Activated B cell treated with CpG ODN at 0.5 μM for 24 hours (primary cell): ENCODE results near the gene PLS3. TPM values are rescaled to one million over a fixed set of nuclear protein-coding genes. Genes with fewer than 3 reads are reported as not detected.

Experiments
- ATAC-seq: fragments of 200-7000 bp; cut with Tn5 transposase; one replicate; pipeline ENCODE4 v1.10.0; 2021; ENCODE audit warnings: low read depth, mild to moderate bottlenecking, moderate library complexity
- CTCF ChIA-PET: fragments of 350-600 bp; sonication (Branson Sonifier 250); formaldehyde crosslinking; loops from one replicate; lab custom pipeline; 2021; ENCODE audit warnings: antibody characterized with exemption; lab: Charles Lee
- POLR2A ChIA-PET: fragments of 350-600 bp; sonication (Branson Sonifier 250); formaldehyde crosslinking; loops from one replicate; lab custom pipeline; 2021; ENCODE audit warnings: antibody characterized with exemption; lab: Charles Lee
- DNase-seq: peaks from one replicate; pipeline ENCODE4 v3.0.0; 2022
- H3K27ac Mint-ChIP-seq: one replicate; pipeline ENCODE4 v1.8.0; 2020; ENCODE audit warnings: mixed read lengths
- H3K27me3 Mint-ChIP-seq: one replicate; pipeline ENCODE4 v1.8.0; 2021; ENCODE audit warnings: mixed read lengths
- H3K36me3 Mint-ChIP-seq: one replicate; pipeline ENCODE4 v1.8.0; 2021; ENCODE audit warnings: low read depth, mixed read lengths
- H3K4me1 Mint-ChIP-seq: one replicate; pipeline ENCODE4 v1.8.0; 2021; ENCODE audit warnings: mixed read lengths
- H3K4me3 Mint-ChIP-seq: one replicate; pipeline ENCODE4 v1.8.0; 2020; ENCODE audit warnings: mild to moderate bottlenecking, mixed read lengths
- H3K9me3 Mint-ChIP-seq: one replicate; pipeline ENCODE4 v1.8.0; 2020; ENCODE audit warnings: mixed read lengths
- intact Hi-C: fragments of 100-400 bp; cut with micrococcal nuclease; formaldehyde crosslinking; loops from one replicate; pipeline ENCODE4 v1.15.1; 2024
- total RNA-seq: library from RNA; stranded (reverse); gene quantifications from 2 replicates; pipeline ENCODE4 v1.2.3, GENCODE V29; 2022
- TF ChIP-seq, protein P1 (sequence below): fragments of 200-600 bp; IDR thresholded peaks from one replicate; pipeline ENCODE4 v1.8.0; 2022; ENCODE audit warnings: antibody characterized with exemption, mild to moderate bottlenecking

The PLS3 gene
- total RNA-seq, 1 donor from 2014 or later: not detected

- TF ChIP-seq, protein P1, sequence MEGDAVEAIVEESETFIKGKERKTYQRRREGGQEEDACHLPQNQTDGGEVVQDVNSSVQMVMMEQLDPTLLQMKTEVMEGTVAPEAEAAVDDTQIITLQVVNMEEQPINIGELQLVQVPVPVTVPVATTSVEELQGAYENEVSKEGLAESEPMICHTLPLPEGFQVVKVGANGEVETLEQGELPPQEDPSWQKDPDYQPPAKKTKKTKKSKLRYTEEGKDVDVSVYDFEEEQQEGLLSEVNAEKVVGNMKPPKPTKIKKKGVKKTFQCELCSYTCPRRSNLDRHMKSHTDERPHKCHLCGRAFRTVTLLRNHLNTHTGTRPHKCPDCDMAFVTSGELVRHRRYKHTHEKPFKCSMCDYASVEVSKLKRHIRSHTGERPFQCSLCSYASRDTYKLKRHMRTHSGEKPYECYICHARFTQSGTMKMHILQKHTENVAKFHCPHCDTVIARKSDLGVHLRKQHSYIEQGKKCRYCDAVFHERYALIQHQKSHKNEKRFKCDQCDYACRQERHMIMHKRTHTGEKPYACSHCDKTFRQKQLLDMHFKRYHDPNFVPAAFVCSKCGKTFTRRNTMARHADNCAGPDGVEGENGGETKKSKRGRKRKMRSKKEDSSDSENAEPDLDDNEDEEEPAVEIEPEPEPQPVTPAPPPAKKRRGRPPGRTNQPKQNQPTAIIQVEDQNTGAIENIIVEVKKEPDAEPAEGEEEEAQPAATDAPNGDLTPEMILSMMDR: no peak
- Mint-ChIP-seq H3K4me1 (no peaks in the 10 kb centered on the region), H3K9me3 (no peaks in the 10 kb centered on the region), H3K27me3 (no peaks in the 10 kb centered on the region), H3K4me3 (no peak overlapping the region), H3K36me3 (no peaks in the 10 kb centered on the region), H3K27ac (no peak overlapping the region)
- ChIA-PET CTCF (no interaction called here), POLR2A (no interaction called here)
- intact Hi-C loops: no loop called here
- no peak for ATAC-seq
- DNase-seq: no peak
These were observed 27.2 kb downstream of the PLS3 start for GRCh38 chrX:115588179-115588578.

DNA sequence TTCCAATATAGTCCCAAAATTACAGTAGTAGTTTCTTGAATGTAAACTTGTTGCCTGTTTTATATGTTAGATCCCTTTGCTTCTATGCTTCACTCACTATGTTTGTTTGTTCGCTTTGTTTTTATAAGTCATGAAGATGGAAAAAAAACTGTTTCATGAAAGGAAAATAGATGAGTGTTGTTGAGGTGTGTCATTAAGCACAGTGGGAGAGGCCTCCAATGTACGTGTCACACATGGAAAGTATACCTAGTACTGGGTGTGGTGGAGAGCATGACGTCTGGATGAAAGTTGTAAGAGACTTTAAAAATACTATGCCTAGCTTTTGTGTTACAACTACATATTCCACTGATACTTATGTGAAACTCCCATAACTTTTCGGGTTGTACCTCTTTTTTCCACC is 28.4 kb downstream of the PLS3 start:
- Mint-ChIP-seq H3K4me1 (no peaks in the 10 kb centered on the region), H3K27ac (no peak overlapping the region), H3K27me3 (no peaks in the 10 kb centered on the region), H3K9me3 (no peaks in the 10 kb centered on the region), H3K4me3 (no peak overlapping the region), H3K36me3 (no peaks in the 10 kb centered on the region)
- intact Hi-C loops: no loop called here
- no peak for DNase-seq
- ChIA-PET CTCF (no interaction called here), POLR2A (no interaction called here)
- no peak for ATAC-seq
- TF ChIP-seq, protein P1: no peak

GRCh38 chrX:115591420-115591819 is 30.4 kb downstream of the PLS3 start:
- no peak for ATAC-seq
- CTCF ChIA-PET: no interaction called here
- POLR2A ChIA-PET: no interaction called here
- Mint-ChIP-seq H3K9me3 (no peaks in the 10 kb centered on the region), H3K36me3 (no peaks in the 10 kb centered on the region), H3K4me3 (no peak overlapping the region), H3K27me3 (no peaks in the 10 kb centered on the region), H3K27ac (no peak overlapping the region), H3K4me1 (no peaks in the 10 kb centered on the region)
- TF ChIP-seq, protein P1: no peak
- DNase-seq: no peak
- intact Hi-C loops: no loop called here

DNA sequence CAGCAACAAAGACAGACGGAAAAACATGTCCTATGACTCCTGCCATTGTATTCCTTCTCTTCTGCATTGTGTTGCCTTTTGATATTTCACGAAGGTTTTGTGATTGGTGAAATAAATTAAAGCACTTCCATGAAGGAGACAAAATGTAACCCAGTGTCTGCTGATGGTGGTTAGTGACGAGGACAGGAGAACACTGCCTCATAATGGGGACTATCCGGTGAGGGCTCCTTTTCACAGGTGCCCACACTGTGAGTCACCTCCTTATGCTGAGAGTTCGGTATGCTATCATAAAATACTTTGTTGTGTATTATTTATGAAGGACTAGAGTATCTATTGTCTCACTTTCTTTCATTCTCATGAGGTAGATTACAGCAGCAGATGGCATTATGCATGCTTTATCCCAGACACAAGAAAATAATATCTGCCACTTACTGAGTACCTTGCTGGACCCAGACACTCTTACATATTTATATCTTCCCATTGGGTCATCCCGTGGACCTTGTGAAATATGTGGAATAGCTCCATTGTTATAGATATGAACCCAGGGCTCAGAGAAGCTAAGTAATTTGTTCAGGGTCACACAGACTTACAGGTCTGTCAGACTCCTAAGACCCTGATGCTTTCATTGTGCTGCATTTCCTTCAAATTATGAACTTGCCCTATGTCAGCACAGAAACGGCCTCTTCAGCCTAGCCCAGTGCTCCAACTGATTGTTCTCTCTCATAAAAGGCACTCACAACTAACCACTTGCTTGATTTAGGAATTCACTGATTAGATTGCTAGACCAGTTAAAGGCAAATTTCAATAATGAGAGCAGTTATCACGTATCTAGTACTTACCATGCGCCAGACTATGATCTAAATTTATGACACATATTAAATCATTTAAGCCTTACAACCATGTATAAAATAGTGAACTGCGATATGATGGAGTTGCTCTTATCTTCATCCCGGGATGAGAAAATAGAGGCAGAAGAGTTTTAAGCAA is 31.2 kb downstream of the PLS3 start:
- H3K36me3 Mint-ChIP-seq: no peaks in the 10 kb centered on the region
- CTCF ChIA-PET: no interaction called here

More for the DNA sequence above, 31.2 kb downstream of the PLS3 start:
- intact Hi-C loops: no loop called here
- Mint-ChIP-seq H3K27ac (no peak overlapping the region), H3K4me3 (no peak overlapping the region), H3K4me1 (no peaks in the 10 kb centered on the region), H3K9me3 (no peaks in the 10 kb centered on the region), H3K27me3 (no peaks in the 10 kb centered on the region)
- POLR2A ChIA-PET: no interaction called here
- DNase-seq (no peak), ATAC-seq (no peak)
- TF ChIP-seq, protein P1: no peak
